ENCODE results near the gene GPD1L. TPM values are rescaled to one million over a fixed set of nuclear protein-coding genes. Genes with fewer than 3 reads are reported as not detected.

Gene GPD1L
- polyA plus RNA-seq, 1 donor (not counting 4 experiments of a cell fraction or from before 2014, with no cell fraction given) = 4.5 TPM

DNA sequence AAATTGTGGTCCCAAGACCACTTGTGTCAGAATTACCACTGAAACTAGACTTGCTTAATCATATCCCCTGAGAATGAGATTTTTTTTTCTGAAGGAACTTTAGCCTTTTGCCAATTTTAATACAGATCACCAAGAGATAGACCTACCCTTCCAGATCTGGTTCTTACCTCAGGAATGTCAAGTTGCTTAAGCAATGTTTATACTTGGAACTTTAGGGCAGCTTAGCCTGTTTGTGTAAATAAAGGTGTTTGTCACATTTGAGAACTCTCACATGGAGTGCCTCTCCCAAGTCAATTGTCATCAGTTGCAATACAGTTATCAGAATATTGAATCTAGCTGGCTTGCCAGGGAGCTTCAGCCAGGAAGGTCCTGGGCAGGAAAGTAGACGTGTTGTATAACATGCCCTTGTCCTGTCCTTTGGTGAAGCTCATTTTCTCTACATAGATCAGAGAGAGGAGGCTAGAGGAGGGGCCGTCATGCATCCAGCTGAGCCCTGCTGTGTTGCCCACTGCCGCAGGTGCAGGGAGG lies 3.9 kb downstream of the GPD1L start:
- H3K9me1 ChIP-seq (ENCODE audit: control insufficient read depth, extremely low read depth, insufficient read depth, low read length) = no peaks in the 10 kb centered on the region
- H3K4me2 ChIP-seq (ENCODE audit: control insufficient read depth, extremely low read depth, insufficient read depth, low read depth, low read length) = no peak overlapping the region
- H3K4me3 ChIP-seq (ENCODE audit: control insufficient read depth in 2 of 3, extremely low read depth in 1 of 3, insufficient read depth in 2 of 3, low read depth in 1 of 3, low read length in 3 of 3) = no peak overlapping the region
- dilution Hi-C loops (cut with MboI; ENCODE audit: extremely low pct_ligation_motif_present, low sequenced_read_pairs) = no loop called here
- no peaks in the 10 kb centered on the region for H3K9me3 ChIP-seq (ENCODE audit: control insufficient read depth, low read depth, low read length)
- H3K9ac ChIP-seq (ENCODE audit: control insufficient read depth, extremely low read depth, insufficient read depth, low read length) = no peak overlapping the region
- TF ChIP-seq, protein P1, sequence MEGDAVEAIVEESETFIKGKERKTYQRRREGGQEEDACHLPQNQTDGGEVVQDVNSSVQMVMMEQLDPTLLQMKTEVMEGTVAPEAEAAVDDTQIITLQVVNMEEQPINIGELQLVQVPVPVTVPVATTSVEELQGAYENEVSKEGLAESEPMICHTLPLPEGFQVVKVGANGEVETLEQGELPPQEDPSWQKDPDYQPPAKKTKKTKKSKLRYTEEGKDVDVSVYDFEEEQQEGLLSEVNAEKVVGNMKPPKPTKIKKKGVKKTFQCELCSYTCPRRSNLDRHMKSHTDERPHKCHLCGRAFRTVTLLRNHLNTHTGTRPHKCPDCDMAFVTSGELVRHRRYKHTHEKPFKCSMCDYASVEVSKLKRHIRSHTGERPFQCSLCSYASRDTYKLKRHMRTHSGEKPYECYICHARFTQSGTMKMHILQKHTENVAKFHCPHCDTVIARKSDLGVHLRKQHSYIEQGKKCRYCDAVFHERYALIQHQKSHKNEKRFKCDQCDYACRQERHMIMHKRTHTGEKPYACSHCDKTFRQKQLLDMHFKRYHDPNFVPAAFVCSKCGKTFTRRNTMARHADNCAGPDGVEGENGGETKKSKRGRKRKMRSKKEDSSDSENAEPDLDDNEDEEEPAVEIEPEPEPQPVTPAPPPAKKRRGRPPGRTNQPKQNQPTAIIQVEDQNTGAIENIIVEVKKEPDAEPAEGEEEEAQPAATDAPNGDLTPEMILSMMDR (optimal IDR thresholded peaks at IDR 0.05 in 1 of 3, IDR thresholded peaks at IDR 0.05 in 1 of 3, conservative IDR thresholded peaks at IDR 0.05 in 1 of 3; ENCODE audit: extremely low read depth in 1 of 3, insufficient read depth in 2 of 3, low read length in 3 of 3) = no peak
- no peak for TF ChIP-seq EZH2 (IDR thresholded peaks at IDR 0.05; ENCODE audit: low read length)
- no peaks in the 10 kb centered on the region for H4K20me1 ChIP-seq (ENCODE audit: control insufficient read depth, extremely low read depth, insufficient read depth, low read length)
- FAIRE-seq (no peak), DNase-seq (ENCODE audit: low read depth, low spot score) (no peak)
- no peaks in the 10 kb centered on the region for H3K36me3 ChIP-seq (ENCODE audit: control insufficient read depth in 2 of 2, extremely low read depth in 1 of 2, insufficient read depth in 2 of 2, low read length in 2 of 2)
- H3K79me2 ChIP-seq (ENCODE audit: control insufficient read depth, insufficient read depth, low read length) = no peaks in the 10 kb centered on the region
- no peak overlapping the region for H2AFZ ChIP-seq (ENCODE audit: control insufficient read depth, low read length)
- H3K4me1 ChIP-seq (ENCODE audit: control insufficient read depth, extremely low read depth, insufficient read depth, low read length) = peaks cover 4% of the 10 kb centered on the region
- H3K27ac ChIP-seq (ENCODE audit: control insufficient read depth, insufficient read depth, low read length) = no peak overlapping the region
- no peaks in the 10 kb centered on the region for H3K27me3 ChIP-seq (ENCODE audit: control insufficient read depth, extremely low read depth, insufficient read depth, low read length)

DNA sequence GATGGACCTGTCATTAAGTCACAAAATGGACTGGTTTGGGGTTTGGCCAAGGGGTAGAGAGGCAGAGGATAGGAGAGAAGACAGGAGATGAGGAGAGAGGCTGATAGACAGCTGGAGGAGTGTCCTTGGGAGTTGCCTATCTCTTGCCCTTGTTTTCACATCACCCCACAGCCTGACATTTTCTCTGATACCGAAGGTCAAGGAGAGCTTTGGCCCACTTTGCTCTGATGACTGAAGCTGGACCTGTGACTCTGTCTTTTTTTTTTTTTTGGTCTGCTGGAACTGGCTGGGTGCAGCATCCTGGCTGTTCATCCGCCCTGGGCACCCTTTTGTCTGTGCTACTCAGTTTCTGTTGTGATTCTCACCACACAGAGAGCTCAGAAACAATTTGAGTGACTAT lies 5.1 kb downstream of the GPD1L start:
- Histone ChIP-seq H3K9me3 (ENCODE audit: control insufficient read depth, low read depth, low read length) (no peaks in the 10 kb centered on the region), H3K9me1 (ENCODE audit: control insufficient read depth, extremely low read depth, insufficient read depth, low read length) (no peaks in the 10 kb centered on the region), H3K4me3 (ENCODE audit: control insufficient read depth in 2 of 3, extremely low read depth in 1 of 3, insufficient read depth in 2 of 3, low read depth in 1 of 3, low read length in 3 of 3) (no peak overlapping the region), H2AFZ (ENCODE audit: control insufficient read depth, low read length) (no peak overlapping the region), H3K4me1 (ENCODE audit: control insufficient read depth, extremely low read depth, insufficient read depth, low read length) (no peaks in the 10 kb centered on the region), H3K27ac (ENCODE audit: control insufficient read depth, insufficient read depth, low read length) (no peak overlapping the region), H4K20me1 (ENCODE audit: control insufficient read depth, extremely low read depth, insufficient read depth, low read length) (no peaks in the 10 kb centered on the region), H3K27me3 (ENCODE audit: control insufficient read depth, extremely low read depth, insufficient read depth, low read length) (no peaks in the 10 kb centered on the region), H3K79me2 (ENCODE audit: control insufficient read depth, insufficient read depth, low read length) (no peaks in the 10 kb centered on the region), H3K36me3 (ENCODE audit: control insufficient read depth in 2 of 2, extremely low read depth in 1 of 2, insufficient read depth in 2 of 2, low read length in 2 of 2) (no peaks in the 10 kb centered on the region), H3K4me2 (ENCODE audit: control insufficient read depth, extremely low read depth, insufficient read depth, low read depth, low read length) (no peak overlapping the region), H3K9ac (ENCODE audit: control insufficient read depth, extremely low read depth, insufficient read depth, low read length) (no peak overlapping the region)
- TF ChIP-seq, protein P1 (optimal IDR thresholded peaks at IDR 0.05 in 1 of 3, IDR thresholded peaks at IDR 0.05 in 1 of 3, conservative IDR thresholded peaks at IDR 0.05 in 1 of 3; ENCODE audit: extremely low read depth in 1 of 3, insufficient read depth in 2 of 3, low read length in 3 of 3) = no peak
- no peak for TF ChIP-seq EZH2 (IDR thresholded peaks at IDR 0.05; ENCODE audit: low read length)
- no peak for FAIRE-seq
- dilution Hi-C loops (cut with MboI; ENCODE audit: extremely low pct_ligation_motif_present, low sequenced_read_pairs) = no loop called here
- no peak for DNase-seq (ENCODE audit: low read depth, low spot score)

Measured in keratinocyte (primary cell).